Measurements from ENCODE around the gene PPP6R2.

The PPP6R2 gene

DNA sequence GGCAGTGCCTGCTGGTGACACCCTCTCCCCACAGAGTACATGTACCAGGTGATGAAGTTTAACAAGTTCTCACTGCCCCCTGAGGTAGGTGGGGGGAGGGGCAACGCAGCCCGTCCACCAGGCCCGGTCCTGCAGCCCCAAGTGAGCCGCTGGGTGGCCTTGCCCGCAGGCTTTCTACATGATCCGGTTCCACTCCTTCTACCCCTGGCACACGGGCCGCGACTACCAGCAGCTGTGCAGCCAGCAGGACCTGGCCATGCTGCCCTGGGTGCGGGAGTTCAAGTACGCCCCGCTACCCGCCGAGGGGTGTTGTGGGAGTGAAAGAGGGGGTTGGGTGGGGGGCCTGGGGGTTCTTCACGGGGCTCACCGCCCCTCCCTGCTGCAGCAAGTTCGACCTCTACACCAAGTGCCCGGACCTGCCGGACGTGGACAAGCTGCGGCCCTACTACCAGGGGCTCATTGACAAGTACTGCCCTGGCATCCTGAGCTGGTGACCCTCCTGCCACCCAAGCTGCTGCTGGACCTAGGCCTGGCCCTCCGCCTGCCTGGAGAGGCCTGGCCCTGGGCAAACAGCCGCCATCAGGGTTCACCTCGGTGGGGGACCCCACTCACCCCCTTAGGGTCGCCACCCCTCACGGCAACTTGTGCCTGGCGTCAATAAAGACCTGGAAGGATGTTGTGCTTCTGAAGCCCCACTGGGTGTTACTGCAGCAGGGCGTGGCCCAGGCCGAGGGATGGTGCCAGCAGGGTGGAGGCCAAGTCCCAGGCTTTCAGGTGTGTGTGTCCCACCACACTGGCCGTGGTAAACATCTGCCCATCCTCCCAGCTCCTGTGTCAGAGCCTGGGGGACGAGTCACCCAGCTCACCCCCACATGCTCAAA, 146.5 kb downstream of the PPP6R2 start:
- no peak for DNase-seq

DNA sequence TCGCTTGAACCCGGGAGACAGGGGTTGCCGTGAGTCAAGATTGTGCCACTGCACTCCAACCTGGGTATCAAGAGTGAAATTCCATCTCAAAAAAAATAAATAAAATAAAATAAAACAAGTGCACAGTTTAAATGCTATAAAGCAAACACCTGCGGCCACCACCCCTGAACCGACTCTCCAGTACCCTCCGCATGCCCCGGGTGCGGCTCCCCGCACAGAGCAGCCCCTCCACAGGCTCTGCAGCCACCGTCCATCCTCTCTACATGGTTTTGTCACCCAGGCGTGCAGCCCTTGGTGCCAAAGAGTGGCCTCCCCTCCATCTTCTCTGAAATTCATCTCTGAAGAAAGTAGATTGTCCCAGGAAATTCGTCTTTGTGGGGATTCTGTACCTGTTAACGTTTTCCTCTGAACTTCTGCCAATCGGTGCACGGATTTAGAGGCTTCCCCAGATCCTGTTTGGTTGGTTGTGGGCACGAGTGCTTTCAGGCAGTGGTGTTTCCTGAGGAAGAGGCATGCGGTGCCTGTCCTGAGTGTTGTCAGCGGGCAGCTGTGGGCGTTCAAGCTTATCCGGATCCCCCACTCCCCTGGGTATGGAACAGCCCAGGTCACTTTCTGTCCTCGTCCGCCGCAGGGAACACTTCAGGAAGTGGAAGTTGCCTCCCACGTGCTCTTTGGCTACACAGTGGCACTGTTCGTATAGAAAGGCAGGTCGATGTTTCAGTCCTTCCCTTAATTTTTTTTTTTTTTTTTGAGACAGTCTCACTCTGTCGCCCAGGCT, 147.6 kb downstream of the PPP6R2 start:
- no peak for DNase-seq

Measured in T1000 (cell line).